ENCODE data around the gene CLEC7A.

GRCh38 chr12:10121278-10121677 lies 8.7 kb downstream of the CLEC7A start:
- TF ChIP-seq CTCF (IDR thresholded peaks at IDR 0.05) (no peak), POLR2A (IDR thresholded peaks at IDR 0.05) (no peak)
